ENCODE measurements around the gene KLHL35.
"Not testable (repeated sequence)": the region's sequence is repeated elsewhere in the genome, so short reads cannot be mapped to it uniquely, and the experiment has no call there.

KLHL35 gene

DNA sequence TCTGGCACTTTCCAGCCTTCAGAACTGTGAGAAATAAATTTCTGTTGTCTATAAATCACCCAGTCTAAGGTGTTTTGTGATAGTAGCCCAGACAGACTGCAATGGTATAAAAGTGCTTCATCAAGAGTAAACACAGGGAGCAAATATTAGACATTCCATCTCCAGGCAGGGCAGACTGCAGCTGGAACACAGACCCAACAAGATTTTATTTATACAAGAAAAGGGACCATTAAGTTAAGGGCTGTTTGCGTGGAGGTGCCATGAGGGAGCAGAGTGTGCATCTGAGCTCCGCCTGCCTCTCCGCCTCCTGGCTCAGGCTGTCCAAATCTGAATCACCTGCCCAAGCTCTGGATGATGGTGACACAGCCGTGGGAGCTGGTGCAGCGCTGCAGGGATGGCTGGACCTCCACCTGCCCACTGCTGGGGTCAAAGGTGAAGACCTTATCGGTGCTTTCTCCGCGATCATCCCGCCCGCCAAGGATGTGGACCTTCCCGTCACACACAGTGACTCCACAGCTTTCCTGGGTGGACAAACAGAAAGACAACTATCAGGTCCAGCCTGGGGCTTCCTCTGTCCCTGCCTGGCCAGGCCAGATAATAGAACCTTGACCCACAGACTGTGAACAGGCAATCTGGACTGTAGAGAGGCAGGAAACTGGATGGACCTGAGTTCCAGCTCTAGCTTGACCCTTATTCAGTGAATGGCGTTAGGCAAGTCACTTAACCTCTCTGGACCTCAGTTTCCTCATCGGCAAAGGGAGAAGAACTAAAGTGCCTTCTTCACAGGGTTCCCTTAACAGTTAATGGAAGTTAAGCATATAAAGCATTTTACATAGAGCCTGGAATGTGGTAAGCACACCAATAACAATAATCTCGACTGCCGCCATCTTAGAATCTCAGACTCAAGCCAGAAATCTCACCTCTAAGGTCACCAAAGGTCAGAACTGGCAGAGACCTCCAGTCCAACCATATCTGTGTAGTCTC lies 10.5 kb downstream of the KLHL35 start:
- DNase-seq: no peak

DNA sequence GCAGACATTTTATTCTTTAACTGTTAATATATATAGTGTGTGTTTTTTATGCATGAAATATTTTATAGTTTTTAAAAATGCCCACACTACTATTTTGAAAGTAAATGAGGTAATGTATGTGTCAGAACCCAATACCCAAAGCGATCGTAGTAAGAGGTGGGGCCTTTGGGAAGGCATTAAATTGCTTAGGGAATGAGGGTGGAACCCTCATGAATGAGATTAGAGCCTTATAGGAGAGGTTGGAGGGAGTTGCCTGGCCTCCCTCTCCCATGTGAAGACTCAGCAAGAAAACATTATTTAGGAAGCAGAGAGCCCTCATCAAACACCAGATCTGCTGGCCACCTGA lies 11.1 kb downstream of the KLHL35 start:
- DNase-seq: no peak

- DNase-seq: no peak
These were observed 11.9 kb downstream of the KLHL35 start for GRCh38 chr11:75421035-75421602.

GRCh38 chr11:75420224-75421034 lies 12.6 kb downstream of the KLHL35 start:
- no peak for DNase-seq

DNA sequence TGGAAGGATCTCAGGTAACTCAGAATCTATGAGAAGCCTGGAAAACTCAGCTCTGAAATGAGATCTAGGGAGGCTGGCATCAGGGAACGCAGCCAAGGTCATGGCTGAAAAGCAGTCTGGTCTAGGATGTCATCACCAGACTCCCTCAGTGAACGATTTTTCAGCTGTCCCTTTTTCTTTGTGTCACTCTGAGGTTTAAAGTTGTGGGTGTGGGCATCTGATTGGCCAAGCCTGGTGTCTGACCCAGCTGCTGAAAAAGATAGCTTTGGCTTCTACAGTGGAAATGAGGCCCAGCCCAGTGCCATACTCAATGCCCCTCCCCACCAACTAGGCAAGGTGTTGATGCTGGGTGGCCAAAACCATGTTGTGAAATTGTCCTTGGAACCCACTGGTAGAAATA lies 19.1 kb downstream of the KLHL35 start:
- DNase-seq: no peak

DNA sequence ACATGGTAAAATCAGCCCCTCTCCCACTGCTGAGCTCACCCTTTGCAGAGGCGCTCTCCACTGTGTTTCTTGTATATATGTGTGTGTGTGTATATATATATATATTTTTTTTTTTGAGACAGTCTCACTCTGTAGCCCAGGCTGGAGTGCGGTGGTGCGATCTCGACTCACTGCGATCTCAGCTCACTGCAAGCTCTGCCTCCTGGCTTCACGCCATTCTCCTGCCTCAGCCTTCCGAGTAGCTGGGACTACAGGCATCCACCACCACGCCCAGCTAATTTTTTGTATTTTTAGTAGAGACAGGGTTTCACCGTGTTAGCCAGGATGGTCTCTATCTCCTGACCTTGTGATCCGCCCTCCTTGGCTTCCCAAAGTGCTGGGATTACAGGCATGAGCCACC lies 19.9 kb downstream of the KLHL35 start:
- not testable (repeated sequence) for DNase-seq

DNA sequence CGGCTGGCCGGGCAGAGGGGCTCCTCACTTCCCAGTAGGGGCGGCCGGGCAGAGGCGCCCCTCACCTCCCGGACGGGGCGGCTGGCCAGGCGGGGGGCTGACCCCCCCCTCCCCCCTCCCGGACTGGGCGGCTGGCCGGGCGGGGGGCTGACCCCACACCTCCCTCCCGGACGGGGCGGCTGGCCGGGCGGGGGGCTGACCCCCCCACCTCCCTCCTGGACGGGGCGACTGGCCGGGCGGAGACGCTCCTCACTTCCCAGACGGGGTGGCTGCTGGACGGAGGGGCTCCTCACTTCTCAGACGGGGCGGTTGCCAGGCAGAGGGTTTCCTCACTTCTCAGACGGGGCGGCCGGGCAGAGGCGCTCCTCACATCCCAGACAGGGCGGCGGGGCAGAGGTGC lies 23.0 kb downstream of the KLHL35 start:
- DNase-seq: not testable (repeated sequence)

GRCh38 chr11:75408957-75409219 lies 24.1 kb downstream of the KLHL35 start:
- no peak for DNase-seq

DNA sequence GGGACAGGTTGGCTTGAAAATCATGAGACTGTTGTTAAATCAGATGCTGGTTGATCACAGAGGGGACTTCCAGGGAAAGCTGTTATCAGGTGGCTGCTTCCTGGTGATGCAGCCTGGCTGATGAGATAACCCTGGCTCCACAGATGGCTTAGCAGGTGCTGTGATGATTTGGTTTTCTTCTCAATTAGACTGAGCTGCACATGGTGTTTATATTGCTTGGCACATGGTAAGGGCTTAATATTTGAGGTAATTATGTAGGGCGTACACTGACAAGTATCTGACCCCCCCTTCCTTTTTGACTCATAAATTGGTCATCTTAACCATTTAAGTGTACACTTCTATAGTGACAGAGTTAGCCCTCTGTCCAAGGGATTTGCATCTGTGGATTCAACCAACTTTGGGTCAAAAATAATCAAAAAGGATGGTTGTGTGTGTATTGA lies 26.6 kb downstream of the KLHL35 start:
- DNase-seq: no peak

DNA sequence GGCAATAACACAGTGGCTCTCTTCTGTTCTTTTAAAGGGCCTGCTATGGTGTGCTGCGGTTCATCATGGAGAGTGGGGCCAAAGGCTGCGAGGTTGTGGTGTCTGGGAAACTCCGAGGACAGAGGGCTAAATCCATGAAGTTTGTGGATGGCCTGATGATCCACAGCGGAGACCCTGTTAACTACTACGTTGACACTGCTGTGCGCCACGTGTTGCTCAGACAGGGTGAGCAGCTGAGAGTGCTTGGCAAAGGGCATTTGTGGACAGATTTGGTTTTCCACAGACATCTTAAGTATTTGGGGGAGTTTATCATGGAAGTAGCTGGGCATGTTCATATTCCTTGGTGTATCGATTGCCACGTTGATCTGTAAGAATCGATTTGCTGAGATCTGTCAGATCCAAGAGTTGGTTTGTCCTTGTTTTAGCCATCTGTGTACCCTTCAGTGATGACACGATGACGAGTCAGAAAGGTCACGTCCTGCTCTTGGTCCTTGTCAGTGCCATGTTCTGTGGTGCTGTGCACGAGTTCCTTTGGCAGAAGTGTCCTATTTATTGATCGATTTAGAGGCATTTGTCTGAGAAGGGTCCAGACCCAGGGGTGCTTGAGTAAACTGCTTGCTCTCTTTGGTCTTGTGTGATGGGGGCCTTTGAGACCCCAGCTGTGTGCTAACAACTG lies 28.9 kb downstream of the KLHL35 start:
- DNase-seq: no peak

- no peak for DNase-seq
These were observed 30.0 kb downstream of the KLHL35 start for GRCh38 chr11:75403037-75403436.

GRCh38 chr11:75402002-75402773 lies 30.8 kb downstream of the KLHL35 start:
- no peak for DNase-seq

DNA sequence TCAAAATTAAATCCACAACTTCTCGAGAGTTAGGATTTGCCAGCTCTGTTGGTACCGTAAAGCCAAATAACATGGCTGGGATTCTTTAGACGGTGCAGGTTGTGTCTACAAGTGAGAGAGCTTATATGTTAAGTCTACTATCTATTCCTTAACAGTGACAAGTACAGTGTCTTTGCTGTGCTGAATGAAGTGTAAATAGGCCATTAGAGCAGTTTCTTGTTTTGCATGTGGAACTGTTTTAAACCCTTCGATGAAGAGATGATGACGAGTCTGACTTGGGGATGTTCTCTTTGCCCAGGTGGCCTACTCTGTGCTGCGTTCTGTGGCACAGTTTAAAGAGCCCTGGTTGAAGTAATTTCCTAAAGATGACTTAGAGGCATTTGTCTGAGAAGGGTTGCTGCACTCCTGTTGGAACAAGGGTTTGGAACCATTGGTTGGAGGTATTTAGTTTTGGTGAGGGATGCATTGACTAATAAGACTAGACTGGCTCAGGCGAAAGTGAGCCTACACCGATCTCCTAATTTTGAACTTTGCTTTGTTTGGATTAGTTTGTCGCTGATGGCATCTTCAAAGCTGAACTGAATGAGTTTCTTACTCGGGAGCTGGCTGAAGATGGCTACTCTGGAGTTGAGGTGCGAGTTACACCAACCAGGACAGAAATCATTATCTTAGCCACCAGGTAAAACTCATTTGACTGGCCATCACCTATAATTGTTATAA lies 32.7 kb downstream of the KLHL35 start:
- no peak for DNase-seq

- DNase-seq: peak; percentile 93
These were observed 33.5 kb downstream of the KLHL35 start, which contains the start of gene RPS3 for GRCh38 chr11:75399344-75400145. TSS of gene RPS3 (plus strand) at chr11:75399518. CDS start at chr11:75399548, 30 bp downstream.

DNA sequence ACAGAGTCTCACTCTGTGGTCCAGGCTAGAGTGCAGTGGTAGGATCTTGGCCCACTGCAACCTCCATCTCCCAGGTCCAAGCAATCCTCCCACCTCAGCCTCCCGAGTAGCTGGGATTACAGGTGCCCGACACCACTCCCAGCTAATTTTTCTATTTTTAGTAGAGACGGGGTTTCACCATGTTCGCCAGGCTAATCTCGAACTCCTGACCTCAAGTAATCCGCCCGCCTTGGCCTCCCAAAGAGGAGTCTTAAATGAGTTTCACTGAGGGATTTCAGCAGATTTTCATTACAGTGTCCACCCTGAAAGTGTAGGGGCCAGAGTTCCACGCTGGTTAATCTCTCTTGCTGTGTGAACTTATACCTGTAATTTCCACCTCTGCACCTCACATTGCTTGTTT lies 34.1 kb downstream of the KLHL35 start:
- DNase-seq: no peak

DNA sequence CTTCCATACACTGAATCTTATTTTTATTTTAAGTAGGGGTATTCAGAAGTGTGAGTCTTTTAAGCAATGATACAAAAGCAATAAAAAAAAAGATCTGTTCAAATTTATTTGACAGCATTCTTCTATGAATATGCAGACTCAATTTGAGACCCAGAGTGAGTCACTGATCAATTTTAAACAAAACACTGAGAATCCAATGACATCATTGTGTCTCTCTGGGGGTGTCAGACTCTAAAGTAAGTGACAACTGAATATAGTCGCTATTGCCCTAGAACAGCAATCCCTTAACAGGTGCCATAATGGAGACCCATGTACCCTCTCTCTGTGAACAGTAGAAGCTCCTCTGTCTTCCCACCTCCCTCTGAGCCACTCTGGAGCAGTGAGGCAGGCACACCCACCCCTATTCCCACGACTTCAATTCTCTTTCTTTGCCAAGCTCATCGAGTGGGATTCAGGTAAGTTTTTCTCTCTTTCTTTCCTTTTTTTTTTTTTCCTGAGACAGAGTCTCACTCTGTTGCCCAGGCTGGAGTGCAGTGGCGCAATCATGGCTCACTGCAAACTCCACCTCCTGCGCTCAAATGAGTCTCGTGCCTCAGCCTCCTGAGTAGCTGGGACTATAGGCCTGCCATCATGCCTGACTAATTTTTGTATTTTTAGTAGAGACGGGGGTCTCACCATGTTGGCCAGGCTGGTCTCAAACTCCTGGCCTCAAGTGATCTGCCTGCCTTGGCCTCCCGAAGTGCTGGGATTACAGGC lies 38.7 kb downstream of the KLHL35 start:
- DNase-seq: no peak

GRCh38 chr11:75389925-75390324 lies 43.1 kb downstream of the KLHL35 start:
- no peak for DNase-seq

GRCh38 chr11:75389276-75389605 lies 43.8 kb downstream of the KLHL35 start:
- no peak for DNase-seq

DNA sequence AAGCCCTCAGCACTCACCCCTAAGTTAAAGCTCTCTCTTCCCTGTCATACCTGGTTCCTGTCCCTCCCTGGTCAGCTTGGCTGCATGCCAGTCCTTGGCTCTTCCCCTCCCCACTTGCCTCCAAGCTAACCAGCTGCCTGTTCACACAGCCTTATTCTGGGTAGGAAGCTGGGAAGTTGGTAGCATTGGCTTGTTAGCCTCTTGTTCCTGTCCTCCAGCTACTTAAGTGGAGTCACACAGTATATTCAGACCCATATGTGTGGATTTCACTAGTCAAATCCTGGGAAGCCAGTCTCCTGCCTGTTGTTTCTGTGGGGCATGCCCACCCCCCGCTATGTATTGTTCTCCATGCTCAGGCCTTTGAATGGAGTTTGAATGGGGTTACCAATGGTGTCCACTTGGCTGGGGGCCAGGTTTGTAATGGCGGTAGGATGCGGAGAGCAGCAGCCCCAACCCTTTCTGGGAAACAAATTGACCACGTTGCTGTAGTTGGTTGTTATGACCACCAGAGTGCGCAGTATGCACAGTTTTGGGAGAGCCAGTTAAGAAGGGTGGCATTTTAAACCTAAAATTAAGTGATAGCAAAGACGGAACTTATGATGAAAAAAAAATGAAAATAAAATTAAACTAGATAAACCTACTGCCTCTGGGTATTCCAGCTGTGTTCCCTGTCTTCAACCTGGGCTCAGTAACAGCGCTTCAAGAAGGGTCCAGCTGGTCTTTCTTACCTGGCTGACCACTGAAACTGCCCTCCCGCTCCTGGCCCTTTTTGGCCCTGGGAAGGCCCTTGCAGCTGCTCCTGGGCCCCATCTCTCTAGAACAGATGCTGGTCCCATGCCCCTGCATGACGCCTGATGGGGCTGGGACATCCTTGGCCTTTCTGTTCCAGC lies 44.4 kb downstream of the KLHL35 start:
- DNase-seq: peak; percentile 83
